Measurements from ENCODE around the gene ARL15.

DNA sequence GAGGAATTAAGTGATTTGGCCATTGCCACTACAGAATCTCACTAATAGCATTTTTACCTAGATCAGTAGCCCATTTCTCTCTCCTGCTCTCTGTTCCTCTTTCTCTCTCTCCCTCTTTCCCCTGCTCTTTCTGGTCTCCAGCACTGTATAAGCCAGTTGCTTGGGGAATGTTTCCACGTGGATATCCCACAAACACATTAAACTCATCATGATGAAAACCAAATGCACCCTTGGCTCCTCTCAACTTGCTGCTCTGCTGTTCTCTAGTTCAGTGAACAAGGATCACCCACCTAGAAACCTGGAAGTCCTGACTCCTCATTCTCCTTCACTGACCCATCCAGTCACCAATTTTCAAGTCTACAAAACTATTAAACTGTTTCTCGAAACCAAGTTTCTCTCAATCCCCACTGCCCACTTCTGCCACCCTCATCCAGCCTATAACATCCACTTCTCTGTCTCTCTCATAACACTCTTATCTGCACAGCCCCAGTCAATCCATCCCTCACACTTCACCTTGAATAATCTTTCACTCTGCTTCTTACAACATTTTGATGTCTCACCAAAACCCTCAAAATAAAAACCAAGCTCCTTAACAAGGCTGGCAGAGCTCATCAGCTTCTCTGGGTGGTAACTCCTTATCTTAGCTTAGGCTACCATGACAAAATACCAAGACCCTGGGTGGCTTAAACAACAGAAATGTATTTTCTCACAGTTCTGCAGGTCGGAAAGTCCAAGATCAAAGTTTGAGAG, 79.3 kb downstream of the ARL15 start:
- no peak for TF ChIP-seq EZH2 (IDR thresholded peaks at IDR 0.05; ENCODE audit: low read length, unreplicated experiment)
- TF ChIP-seq, protein P1, sequence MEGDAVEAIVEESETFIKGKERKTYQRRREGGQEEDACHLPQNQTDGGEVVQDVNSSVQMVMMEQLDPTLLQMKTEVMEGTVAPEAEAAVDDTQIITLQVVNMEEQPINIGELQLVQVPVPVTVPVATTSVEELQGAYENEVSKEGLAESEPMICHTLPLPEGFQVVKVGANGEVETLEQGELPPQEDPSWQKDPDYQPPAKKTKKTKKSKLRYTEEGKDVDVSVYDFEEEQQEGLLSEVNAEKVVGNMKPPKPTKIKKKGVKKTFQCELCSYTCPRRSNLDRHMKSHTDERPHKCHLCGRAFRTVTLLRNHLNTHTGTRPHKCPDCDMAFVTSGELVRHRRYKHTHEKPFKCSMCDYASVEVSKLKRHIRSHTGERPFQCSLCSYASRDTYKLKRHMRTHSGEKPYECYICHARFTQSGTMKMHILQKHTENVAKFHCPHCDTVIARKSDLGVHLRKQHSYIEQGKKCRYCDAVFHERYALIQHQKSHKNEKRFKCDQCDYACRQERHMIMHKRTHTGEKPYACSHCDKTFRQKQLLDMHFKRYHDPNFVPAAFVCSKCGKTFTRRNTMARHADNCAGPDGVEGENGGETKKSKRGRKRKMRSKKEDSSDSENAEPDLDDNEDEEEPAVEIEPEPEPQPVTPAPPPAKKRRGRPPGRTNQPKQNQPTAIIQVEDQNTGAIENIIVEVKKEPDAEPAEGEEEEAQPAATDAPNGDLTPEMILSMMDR (conservative IDR thresholded peaks at IDR 0.05; ENCODE audit: low read depth, low read length), result no peak

Data from PC-3 (cell line).